PC-3 (cell line): ENCODE results near the gene DHDH. TPM values are rescaled to one million over a fixed set of nuclear protein-coding genes. Genes with fewer than 3 reads are reported as not detected.

ENCODE experiments used
- ATAC-seq: fragments of 200-7000 bp; cut with Tn5 transposase; 2 replicates; pipeline ENCODE4 v1.9.1; 2020; ENCODE audit warnings: mild to moderate bottlenecking, moderate library complexity
- BruUV-seq: library from RNA; stranded (reverse); fragments of 400-500 nt; replicated peaks from 2 replicates; lab custom pipeline; 2021; lab: Mats Ljungman, UMichigan
- CTCF ChIA-PET: fragments of 300-600 bp; sonication (Branson Sonifier 250); formaldehyde crosslinking; loops from one replicate; lab custom pipeline; 2022; ENCODE audit warnings: antibody characterized with exemption; lab: Charles Lee
- POLR2A ChIA-PET: fragments of 300-600 bp; sonication (Branson Sonifier 250); formaldehyde crosslinking; loops from one replicate; lab custom pipeline; 2022; ENCODE audit warnings: antibody characterized with exemption; ENCODE audit not compliant: unreplicated experiment; lab: Charles Lee
- DNase-seq: peaks from one replicate; pipeline ENCODE4 v3.0.0-alpha.2; 2015
- H2AFZ ChIP-seq: fragments of 300-600 bp; sonication (generic); 2 replicates; pipeline ENCODE4 v1.6.0; 2016; ENCODE audit warnings: antibody characterized with exemption, low read length
- H3F3A ChIP-seq: fragments of 300-600 bp; sonication (generic); one replicate; pipeline ENCODE4 v1.6.0; 2017; ENCODE audit warnings: antibody characterized with exemption, low read length, control low read depth, mild to moderate bottlenecking; ENCODE audit not compliant: unreplicated experiment
- H3K27ac ChIP-seq: fragments of 300-600 bp; sonication (generic); 2 replicates; pipeline ENCODE4 v1.5.1; 2016; ENCODE audit warnings: mild to moderate bottlenecking, low read length
- H3K27me3 ChIP-seq: fragments of 300-600 bp; sonication (generic); 2 replicates; pipeline ENCODE4 v1.6.1; 2016; ENCODE audit warnings: low read length, mixed read lengths
- H3K36me3 ChIP-seq: fragments of 300-600 bp; sonication (generic); 2 replicates; pipeline ENCODE4 v1.6.1; 2016; ENCODE audit warnings: low read depth, mixed run types, low read length, mixed read lengths
- H3K4me1 ChIP-seq: fragments of 300-600 bp; sonication (generic); 2 replicates; pipeline ENCODE4 v1.5.1; 2016; ENCODE audit warnings: low read length; ENCODE audit not compliant: insufficient read depth
- H3K4me2 ChIP-seq: fragments of 300-600 bp; sonication (generic); 2 replicates; pipeline ENCODE4 v1.6.0; 2016; ENCODE audit warnings: low read length
- H3K4me3 ChIP-seq: fragments of 300-600 bp; sonication (generic); 2 replicates; pipeline ENCODE4 v1.5.1; 2016; ENCODE audit warnings: mild to moderate bottlenecking, low read length, mixed read lengths
- H3K79me2 ChIP-seq: fragments of 300-600 bp; sonication (generic); 2 replicates; pipeline ENCODE4 v1.6.1; 2017; ENCODE audit warnings: low read length, mixed read lengths
- H3K9ac ChIP-seq: fragments of 300-600 bp; sonication (generic); 2 replicates; pipeline ENCODE4 v1.6.0; 2016; ENCODE audit warnings: mild to moderate bottlenecking, low read length
- H3K9me2 ChIP-seq: fragments of 300-600 bp; sonication (generic); replicated peaks from 2 replicates; pipeline ENCODE4 v1.6.1; 2016; ENCODE audit warnings: mixed run types, low read length, mixed read lengths
- H3K9me3 ChIP-seq: fragments of 300-600 bp; sonication (generic); 2 replicates; pipeline ENCODE4 v1.6.1; 2016; ENCODE audit warnings: low read length, mixed read lengths
- H4K20me1 ChIP-seq: fragments of 300-600 bp; sonication (generic); 2 replicates; pipeline ENCODE4 v1.6.1; 2016; ENCODE audit warnings: low read length, mixed read lengths
- EZH2 ChIP-seq: fragments of 300-600 bp; sonication (generic); IDR thresholded peaks from one replicate; pipeline ENCODE4 v1.6.1; 2017; ENCODE audit warnings: antibody characterized with exemption, mild to moderate bottlenecking, low read length; ENCODE audit not compliant: unreplicated experiment
- EZH2phosphoT487 ChIP-seq: fragments of 300-600 bp; sonication (generic); IDR thresholded peaks from 2 replicates; pipeline ENCODE4 v1.6.1; 2018; ENCODE audit warnings: mild to moderate bottlenecking, antibody characterized with exemption, low read length, borderline replicate concordance
- intact Hi-C: fragments of 100-400 bp; cut with micrococcal nuclease; formaldehyde crosslinking; loops from 2 replicates; pipeline ENCODE4 v1.9.0; 2023
- total RNA-seq: library from RNA; depleted of rRNA; stranded (reverse); fragments of >200 nt; gene quantifications from 2 replicates; pipeline ENCODE4 v1.2.3, GENCODE V29; 2014
- TF ChIP-seq, protein P1 (sequence below): fragments of 300-600 bp; sonication (generic); conservative IDR thresholded peaks from 2 replicates; pipeline ENCODE4 v1.5.1; 2017; ENCODE audit warnings: antibody characterized with exemption, low read depth, mild to moderate bottlenecking, low read length

DHDH gene
- total RNA-seq, 1 experiment from 2014 or later: 1.8 TPM

DNA sequence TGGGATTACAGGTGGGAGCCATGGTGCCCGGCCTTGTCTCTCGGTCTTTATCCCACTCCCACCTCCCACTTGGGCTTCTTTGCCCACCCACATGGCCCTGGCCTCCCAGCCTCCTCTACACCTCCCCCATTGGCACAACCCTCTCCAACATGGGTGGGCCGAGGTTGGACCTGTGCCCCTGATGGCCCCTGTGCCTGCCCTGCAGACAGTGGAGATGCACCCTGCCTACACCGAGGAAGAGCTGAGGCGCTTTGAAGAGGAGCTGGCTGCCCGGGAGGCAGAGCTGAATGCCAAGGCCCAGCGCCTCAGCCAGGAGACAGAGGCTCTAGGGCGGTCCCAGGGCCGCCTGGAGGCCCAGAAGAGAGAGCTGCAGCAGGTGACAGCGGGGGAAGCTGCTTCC, 12.6 kb upstream of the DHDH start:
- intact Hi-C loops: no loop called here
- H3F3A ChIP-seq: no peaks in the 10 kb centered on the region
- no TSS peak for BruUV-seq
- POLR2A ChIA-PET: no interaction called here
- H3K4me3 ChIP-seq: no peak overlapping the region
- CTCF ChIA-PET: no interaction called here
- no peaks in the 10 kb centered on the region for H3K9me3 ChIP-seq
- TF ChIP-seq, protein P1, sequence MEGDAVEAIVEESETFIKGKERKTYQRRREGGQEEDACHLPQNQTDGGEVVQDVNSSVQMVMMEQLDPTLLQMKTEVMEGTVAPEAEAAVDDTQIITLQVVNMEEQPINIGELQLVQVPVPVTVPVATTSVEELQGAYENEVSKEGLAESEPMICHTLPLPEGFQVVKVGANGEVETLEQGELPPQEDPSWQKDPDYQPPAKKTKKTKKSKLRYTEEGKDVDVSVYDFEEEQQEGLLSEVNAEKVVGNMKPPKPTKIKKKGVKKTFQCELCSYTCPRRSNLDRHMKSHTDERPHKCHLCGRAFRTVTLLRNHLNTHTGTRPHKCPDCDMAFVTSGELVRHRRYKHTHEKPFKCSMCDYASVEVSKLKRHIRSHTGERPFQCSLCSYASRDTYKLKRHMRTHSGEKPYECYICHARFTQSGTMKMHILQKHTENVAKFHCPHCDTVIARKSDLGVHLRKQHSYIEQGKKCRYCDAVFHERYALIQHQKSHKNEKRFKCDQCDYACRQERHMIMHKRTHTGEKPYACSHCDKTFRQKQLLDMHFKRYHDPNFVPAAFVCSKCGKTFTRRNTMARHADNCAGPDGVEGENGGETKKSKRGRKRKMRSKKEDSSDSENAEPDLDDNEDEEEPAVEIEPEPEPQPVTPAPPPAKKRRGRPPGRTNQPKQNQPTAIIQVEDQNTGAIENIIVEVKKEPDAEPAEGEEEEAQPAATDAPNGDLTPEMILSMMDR: no peak
- H2AFZ ChIP-seq: no peak overlapping the region
- H3K36me3 ChIP-seq: no peaks in the 10 kb centered on the region
- ATAC-seq (no peak), DNase-seq (no peak)
- no peaks in the 10 kb centered on the region for H4K20me1 ChIP-seq
- no peaks in the 10 kb centered on the region for H3K9me2 ChIP-seq
- no peak overlapping the region for H3K9ac ChIP-seq
- no peak overlapping the region for H3K4me2 ChIP-seq
- no peak overlapping the region for H3K27ac ChIP-seq
- H3K79me2 ChIP-seq: no peaks in the 10 kb centered on the region
- H3K4me1 ChIP-seq: peaks cover 11% of the 10 kb centered on the region
- no peaks in the 10 kb centered on the region for H3K27me3 ChIP-seq

DNA sequence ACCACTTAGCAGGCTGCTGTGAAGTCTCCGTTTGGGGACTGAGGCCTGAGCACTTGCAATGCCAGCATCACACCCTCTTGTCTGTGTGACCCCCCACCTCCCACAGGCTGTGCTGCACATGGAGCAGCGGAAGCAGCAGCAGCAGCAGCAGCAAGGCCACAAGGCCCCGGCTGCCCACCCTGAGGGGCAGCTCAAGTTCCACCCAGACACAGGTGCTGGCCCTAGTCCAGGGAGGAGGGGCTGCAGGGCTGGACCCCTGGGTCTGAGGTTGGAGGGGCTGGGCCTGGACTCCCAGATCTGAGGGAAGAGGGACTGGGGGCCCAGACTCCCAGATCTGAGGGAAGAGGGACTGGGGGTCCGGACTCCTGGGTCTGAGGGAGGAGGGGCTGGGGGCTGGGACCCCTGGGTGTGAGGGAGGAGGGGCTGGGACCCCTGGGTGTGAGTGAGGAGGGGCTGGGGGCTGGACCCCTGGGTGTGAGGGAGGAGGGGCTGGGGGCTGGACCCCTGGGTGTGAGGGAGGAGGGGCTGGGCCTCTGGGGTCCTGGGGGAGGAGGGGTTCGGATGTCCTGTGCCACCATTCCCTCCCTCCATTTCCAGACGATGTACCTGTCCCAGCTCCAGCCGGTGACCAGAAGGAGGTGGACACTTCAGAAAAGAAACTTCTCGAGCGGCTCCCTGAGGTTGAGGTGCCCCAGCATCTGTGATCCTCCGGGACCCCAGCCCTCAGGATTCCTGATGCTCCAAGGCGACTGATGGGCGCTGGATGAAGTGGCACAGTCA, 11.6 kb upstream of the DHDH start:
- H3K27ac ChIP-seq: no peak overlapping the region
- no peaks in the 10 kb centered on the region for H3K36me3 ChIP-seq
- no peaks in the 10 kb centered on the region for H3K9me3 ChIP-seq
- DNase-seq (no peak), ATAC-seq (no peak)
- TF ChIP-seq, protein P1: no peak
- TF ChIP-seq EZH2 (no peak), EZH2phosphoT487 (no peak)
- no peak overlapping the region for H3K4me3 ChIP-seq
- no peak overlapping the region for H3K9ac ChIP-seq
- no peaks in the 10 kb centered on the region for H3K9me2 ChIP-seq
- BruUV-seq: no TSS peak
- CTCF ChIA-PET: no interaction called here
- no peaks in the 10 kb centered on the region for H4K20me1 ChIP-seq
- no peaks in the 10 kb centered on the region for H3F3A ChIP-seq
- H3K4me2 ChIP-seq: no peak overlapping the region
- H2AFZ ChIP-seq: no peak overlapping the region
- H3K27me3 ChIP-seq: no peaks in the 10 kb centered on the region
- POLR2A ChIA-PET: no interaction called here
- peaks cover 21% of the 10 kb centered on the region for H3K4me1 ChIP-seq
- intact Hi-C loops: no loop called here
- H3K79me2 ChIP-seq: no peaks in the 10 kb centered on the region
